Measurements from ENCODE around the gene PEAK1.

DNA sequence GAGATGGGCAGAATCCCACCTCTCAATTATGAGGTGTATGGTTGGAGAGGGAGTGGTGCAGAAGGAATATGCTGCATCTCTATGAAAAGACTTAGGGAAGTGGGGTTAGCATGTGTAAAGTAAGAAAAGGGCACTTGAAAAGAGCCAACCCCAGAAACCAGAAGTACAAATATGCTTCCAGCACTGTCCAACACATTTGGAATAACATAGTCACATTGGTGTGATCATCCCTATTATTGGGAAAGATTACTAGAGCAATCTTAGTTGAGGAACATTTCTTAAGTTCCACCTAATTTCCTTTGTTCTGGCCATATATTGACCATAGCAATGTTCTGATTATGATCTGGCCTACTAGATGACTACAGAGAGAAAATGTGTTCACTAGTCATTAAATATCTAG lies 35.0 kb upstream of the PEAK1 start:
- TF ChIP-seq, protein P1, sequence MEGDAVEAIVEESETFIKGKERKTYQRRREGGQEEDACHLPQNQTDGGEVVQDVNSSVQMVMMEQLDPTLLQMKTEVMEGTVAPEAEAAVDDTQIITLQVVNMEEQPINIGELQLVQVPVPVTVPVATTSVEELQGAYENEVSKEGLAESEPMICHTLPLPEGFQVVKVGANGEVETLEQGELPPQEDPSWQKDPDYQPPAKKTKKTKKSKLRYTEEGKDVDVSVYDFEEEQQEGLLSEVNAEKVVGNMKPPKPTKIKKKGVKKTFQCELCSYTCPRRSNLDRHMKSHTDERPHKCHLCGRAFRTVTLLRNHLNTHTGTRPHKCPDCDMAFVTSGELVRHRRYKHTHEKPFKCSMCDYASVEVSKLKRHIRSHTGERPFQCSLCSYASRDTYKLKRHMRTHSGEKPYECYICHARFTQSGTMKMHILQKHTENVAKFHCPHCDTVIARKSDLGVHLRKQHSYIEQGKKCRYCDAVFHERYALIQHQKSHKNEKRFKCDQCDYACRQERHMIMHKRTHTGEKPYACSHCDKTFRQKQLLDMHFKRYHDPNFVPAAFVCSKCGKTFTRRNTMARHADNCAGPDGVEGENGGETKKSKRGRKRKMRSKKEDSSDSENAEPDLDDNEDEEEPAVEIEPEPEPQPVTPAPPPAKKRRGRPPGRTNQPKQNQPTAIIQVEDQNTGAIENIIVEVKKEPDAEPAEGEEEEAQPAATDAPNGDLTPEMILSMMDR (conservative IDR thresholded peaks at IDR 0.05; ENCODE audit: low read length) = no peak
- no peak for TF ChIP-seq EZH2phosphoT487 (IDR thresholded peaks at IDR 0.05; ENCODE audit: borderline replicate concordance, low read depth, low read length)

All from OCI-LY7 (cell line).